ENCODE data around the gene TENM4. TPM values are rescaled to one million over a fixed set of nuclear protein-coding genes. Genes with fewer than 3 reads are reported as not detected.

TENM4 gene
- total RNA-seq, 1 experiment from 2014 or later, result 9.9 TPM

DNA sequence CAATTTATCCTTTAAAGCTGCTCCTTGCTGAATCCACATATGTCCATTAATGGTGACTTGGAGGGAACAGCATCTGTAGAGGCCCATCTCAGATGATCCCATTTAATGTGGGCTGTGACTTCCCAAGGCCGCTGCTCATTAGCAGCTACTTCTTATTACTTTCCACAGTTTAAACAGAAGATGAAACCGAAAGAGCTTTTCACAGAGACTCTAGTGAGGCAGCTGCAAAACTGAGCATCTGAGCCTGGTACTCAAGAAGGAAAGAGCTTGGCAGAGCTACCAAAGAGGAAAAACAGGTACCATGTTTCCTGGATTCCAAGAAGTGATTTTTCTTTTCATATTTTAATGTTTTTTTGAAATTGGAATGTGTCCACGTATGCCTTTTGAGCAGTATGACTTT lies 755.7 kb downstream of the TENM4 start:
- H3K36me3 Mint-ChIP-seq (ENCODE audit: insufficient read depth, unreplicated experiment), result no peaks in the 10 kb centered on the region
- no peaks in the 10 kb centered on the region for H3K9me3 Mint-ChIP-seq (ENCODE audit: unreplicated experiment)
- no peak overlapping the region for H3K4me3 Mint-ChIP-seq (ENCODE audit: unreplicated experiment)
- no peaks in the 10 kb centered on the region for H3K27me3 Mint-ChIP-seq (ENCODE audit: insufficient read depth, unreplicated experiment)
- TF ChIP-seq, protein P1, sequence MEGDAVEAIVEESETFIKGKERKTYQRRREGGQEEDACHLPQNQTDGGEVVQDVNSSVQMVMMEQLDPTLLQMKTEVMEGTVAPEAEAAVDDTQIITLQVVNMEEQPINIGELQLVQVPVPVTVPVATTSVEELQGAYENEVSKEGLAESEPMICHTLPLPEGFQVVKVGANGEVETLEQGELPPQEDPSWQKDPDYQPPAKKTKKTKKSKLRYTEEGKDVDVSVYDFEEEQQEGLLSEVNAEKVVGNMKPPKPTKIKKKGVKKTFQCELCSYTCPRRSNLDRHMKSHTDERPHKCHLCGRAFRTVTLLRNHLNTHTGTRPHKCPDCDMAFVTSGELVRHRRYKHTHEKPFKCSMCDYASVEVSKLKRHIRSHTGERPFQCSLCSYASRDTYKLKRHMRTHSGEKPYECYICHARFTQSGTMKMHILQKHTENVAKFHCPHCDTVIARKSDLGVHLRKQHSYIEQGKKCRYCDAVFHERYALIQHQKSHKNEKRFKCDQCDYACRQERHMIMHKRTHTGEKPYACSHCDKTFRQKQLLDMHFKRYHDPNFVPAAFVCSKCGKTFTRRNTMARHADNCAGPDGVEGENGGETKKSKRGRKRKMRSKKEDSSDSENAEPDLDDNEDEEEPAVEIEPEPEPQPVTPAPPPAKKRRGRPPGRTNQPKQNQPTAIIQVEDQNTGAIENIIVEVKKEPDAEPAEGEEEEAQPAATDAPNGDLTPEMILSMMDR (IDR thresholded peaks at IDR 0.05; ENCODE audit: unreplicated experiment), result no peak
- H3K4me1 Mint-ChIP-seq (ENCODE audit: insufficient read depth, unreplicated experiment), result no peaks in the 10 kb centered on the region
- no TSS peak for BruUV-seq (replicated peaks)
- ChIA-PET CTCF (interaction anchor here (0.6 to 1.8 kb wide), 4 partner anchors 8 to 351 kb away, joined by 3 to 4 read pairs (median 3); no protein-coding TSS in a partner anchor), POLR2A (no interaction called here)
- no peak for DNase-seq (ENCODE audit: unreplicated experiment)
- intact Hi-C loops (cut with micrococcal nuclease), result no loop called here
- H3K27ac Mint-ChIP-seq (ENCODE audit: low read depth, unreplicated experiment), result no peak overlapping the region

DNA sequence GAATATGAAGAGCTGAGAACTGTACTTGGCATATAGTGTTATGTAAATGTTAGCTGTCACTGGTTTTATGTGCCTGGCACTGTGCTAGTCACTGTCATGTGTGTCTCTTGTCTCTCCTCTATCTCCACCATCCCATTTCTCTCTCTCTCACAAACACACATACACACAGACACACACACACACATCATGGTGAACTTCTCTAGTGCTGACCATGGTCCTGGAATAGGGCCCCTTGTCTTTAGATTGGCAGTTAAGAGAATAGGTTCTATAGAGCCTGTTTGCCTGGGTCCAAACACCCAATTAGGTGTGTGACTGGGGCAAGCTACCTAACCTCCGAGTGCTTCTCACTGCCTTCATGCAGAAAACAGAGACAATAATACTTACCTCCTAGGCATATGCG lies 756.5 kb downstream of the TENM4 start:
- no peak for DNase-seq (ENCODE audit: unreplicated experiment)
- TF ChIP-seq, protein P1 (IDR thresholded peaks at IDR 0.05; ENCODE audit: unreplicated experiment), result no peak
- Mint-ChIP-seq H3K4me3 (ENCODE audit: unreplicated experiment) (no peak overlapping the region), H3K27ac (ENCODE audit: low read depth, unreplicated experiment) (no peak overlapping the region), H3K27me3 (ENCODE audit: insufficient read depth, unreplicated experiment) (no peaks in the 10 kb centered on the region), H3K36me3 (ENCODE audit: insufficient read depth, unreplicated experiment) (no peaks in the 10 kb centered on the region), H3K4me1 (ENCODE audit: insufficient read depth, unreplicated experiment) (no peaks in the 10 kb centered on the region), H3K9me3 (ENCODE audit: unreplicated experiment) (no peaks in the 10 kb centered on the region)
- ChIA-PET POLR2A (no interaction called here), CTCF (interaction anchor here (0.6 to 1.8 kb wide), 4 partner anchors 30 to 737 kb away, joined by 3 to 4 read pairs (median 3); no protein-coding TSS in a partner anchor)
- intact Hi-C loops (cut with micrococcal nuclease), result no loop called here
- no TSS peak for BruUV-seq (replicated peaks)

DNA sequence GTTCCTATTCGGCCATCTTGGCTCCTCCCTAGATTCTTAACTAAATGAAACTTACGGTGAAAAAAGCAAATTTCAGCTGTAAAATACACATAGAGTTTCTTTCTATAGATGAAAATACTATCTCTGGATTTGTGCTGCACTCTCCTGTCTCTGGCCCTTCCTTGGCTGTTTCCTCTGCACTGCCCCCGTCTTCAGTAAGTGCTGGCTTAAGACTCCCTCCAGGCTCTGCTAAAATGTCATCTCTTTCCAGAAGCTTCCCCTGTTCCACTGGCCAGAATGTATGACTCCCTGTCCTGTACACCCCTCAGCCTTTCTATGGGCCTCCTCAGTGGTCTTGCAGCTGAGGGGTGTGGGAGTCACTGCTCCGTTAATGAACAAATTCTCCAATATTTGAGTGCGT lies 757.1 kb downstream of the TENM4 start:
- H3K4me3 Mint-ChIP-seq (ENCODE audit: unreplicated experiment), result no peak overlapping the region
- BruUV-seq (replicated peaks), result no TSS peak
- CTCF ChIA-PET, result interaction anchor here (0.6 to 1.8 kb wide), 3 partner anchors 30 to 39 kb away, joined by 3 to 4 read pairs (median 3); no protein-coding TSS in a partner anchor
- H3K27me3 Mint-ChIP-seq (ENCODE audit: insufficient read depth, unreplicated experiment), result no peaks in the 10 kb centered on the region
- no peaks in the 10 kb centered on the region for H3K9me3 Mint-ChIP-seq (ENCODE audit: unreplicated experiment)
- TF ChIP-seq, protein P1 (IDR thresholded peaks at IDR 0.05; ENCODE audit: unreplicated experiment), result no peak
- no peak for DNase-seq (ENCODE audit: unreplicated experiment)
- POLR2A ChIA-PET, result no interaction called here
- intact Hi-C loops (cut with micrococcal nuclease), result no loop called here
- H3K36me3 Mint-ChIP-seq (ENCODE audit: insufficient read depth, unreplicated experiment), result no peaks in the 10 kb centered on the region
- H3K4me1 Mint-ChIP-seq (ENCODE audit: insufficient read depth, unreplicated experiment), result no peaks in the 10 kb centered on the region
- H3K27ac Mint-ChIP-seq (ENCODE audit: low read depth, unreplicated experiment), result no peak overlapping the region

DNA sequence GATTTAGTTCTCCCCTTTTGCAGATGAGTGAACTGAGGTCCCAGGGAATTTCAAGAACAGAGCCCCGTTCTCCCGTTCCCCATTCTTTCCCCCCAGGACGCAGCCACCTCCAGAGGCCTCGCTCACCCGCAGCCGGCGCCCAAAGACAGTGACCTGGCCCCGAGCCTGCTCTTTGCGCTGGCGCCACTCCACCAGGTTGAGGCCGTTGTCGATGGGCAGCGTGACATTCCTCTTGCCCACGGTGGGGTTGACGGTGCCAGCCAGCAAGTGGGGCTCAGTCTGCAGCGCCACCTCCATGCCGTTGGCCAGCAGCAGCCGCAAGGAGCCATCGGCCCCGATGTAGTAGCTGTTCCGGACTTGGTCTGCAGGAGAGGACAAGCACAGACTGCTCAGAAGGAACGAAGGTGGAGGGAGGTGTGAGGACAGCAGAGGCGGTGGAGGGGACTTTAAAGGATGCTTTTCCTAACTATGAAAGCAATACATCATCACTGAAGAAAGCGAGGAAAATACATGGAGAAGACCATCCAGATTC lies 764.7 kb downstream of the TENM4 start:
- CTCF ChIA-PET, result interaction anchor here (0.6 to 1.2 kb wide), 5 partner anchors 22 to 926 kb away, joined by 3 to 4 read pairs (median 3); no protein-coding TSS in a partner anchor
- H3K4me3 Mint-ChIP-seq (ENCODE audit: unreplicated experiment), result no peak overlapping the region
- TF ChIP-seq, protein P1 (IDR thresholded peaks at IDR 0.05; ENCODE audit: unreplicated experiment), result no peak
- no peaks in the 10 kb centered on the region for H3K27me3 Mint-ChIP-seq (ENCODE audit: insufficient read depth, unreplicated experiment)
- H3K4me1 Mint-ChIP-seq (ENCODE audit: insufficient read depth, unreplicated experiment), result no peaks in the 10 kb centered on the region
- H3K36me3 Mint-ChIP-seq (ENCODE audit: insufficient read depth, unreplicated experiment), result no peaks in the 10 kb centered on the region
- BruUV-seq (replicated peaks), result no TSS peak
- H3K27ac Mint-ChIP-seq (ENCODE audit: low read depth, unreplicated experiment), result no peak overlapping the region
- H3K9me3 Mint-ChIP-seq (ENCODE audit: unreplicated experiment), result no peaks in the 10 kb centered on the region
- POLR2A ChIA-PET, result no interaction called here
- intact Hi-C loops (cut with micrococcal nuclease), result no loop called here
- no peak for DNase-seq (ENCODE audit: unreplicated experiment)

Data from MCF 10A (cell line).